Neural cell (in vitro differentiated cells): ENCODE data around the gene DNAH3. TPM values are rescaled to one million over a fixed set of nuclear protein-coding genes. Genes with fewer than 3 reads are reported as not detected.
"Not testable (repeated sequence)": the region's sequence is repeated elsewhere in the genome, so short reads cannot be mapped to it uniquely, and the experiment has no call there.

Experiments used
- H2AFZ ChIP-seq: fragments of 200-600, 300-800 bp; sonication (generic), shearing (Covaris generic); 2 replicates; pipeline ENCODE4 v1.6.0; 2014; ENCODE audit warnings: low read depth, mild to moderate bottlenecking, antibody characterized with exemption, low read length, moderate library complexity
- H3F3A ChIP-seq: fragments of 200-600 bp; shearing (Covaris generic); 2 replicates; pipeline ENCODE4 v1.6.1; 2016; ENCODE audit warnings: mild to moderate bottlenecking, moderate library complexity, mixed read lengths, antibody characterized with exemption, low read length; ENCODE audit not compliant: insufficient read depth, poor library complexity, severe bottlenecking
- H3K27ac ChIP-seq: fragments of 200-600, 300-800 bp; sonication (generic), shearing (Covaris generic); 2 replicates; pipeline ENCODE4 v1.5.1; 2014; ENCODE audit warnings: mild to moderate bottlenecking, low read length, moderate library complexity
- H3K27me3 ChIP-seq: fragments of 300-800, 200-600 bp; sonication (generic), shearing (Covaris generic); 2 replicates; pipeline ENCODE4 v1.6.0; 2014; ENCODE audit warnings: mild to moderate bottlenecking, low read depth, low read length, moderate library complexity; ENCODE audit not compliant: insufficient read depth
- H3K36me3 ChIP-seq: fragments of 300-800, 200-600 bp; sonication (generic), shearing (Covaris generic); 2 replicates; pipeline ENCODE4 v1.5.1; 2014; ENCODE audit warnings: mild to moderate bottlenecking, antibody characterized with exemption, low read length, moderate library complexity; ENCODE audit not compliant: insufficient read depth
- H3K4me2 ChIP-seq: fragments of 300-800, 200-600 bp; sonication (generic), shearing (Covaris generic); 2 replicates; pipeline ENCODE4 v1.6.0; 2014; ENCODE audit warnings: mild to moderate bottlenecking, low read length
- H3K4me3 ChIP-seq: fragments of 300-800, 200-600 bp; sonication (generic), shearing (Covaris generic); 2 replicates; pipeline ENCODE4 v1.5.1; 2014; ENCODE audit warnings: mild to moderate bottlenecking, low read length, moderate library complexity
- H3K79me2 ChIP-seq: fragments of 200-600 bp; shearing (Covaris generic); replicated peaks from 2 replicates; pipeline ENCODE4 v1.6.0; 2014; ENCODE audit warnings: mild to moderate bottlenecking, low read length, moderate library complexity; ENCODE audit not compliant: insufficient read depth
- H3K9ac ChIP-seq: fragments of 300-800, 200-600 bp; sonication (generic), shearing (Covaris generic); 2 replicates; pipeline ENCODE4 v1.6.1; 2016; ENCODE audit warnings: mild to moderate bottlenecking, low read length, mixed read lengths
- H3K9me2 ChIP-seq: fragments of 200-600 bp; shearing (Covaris generic); 2 replicates; pipeline ENCODE4 v1.6.1; 2016; ENCODE audit warnings: mild to moderate bottlenecking, low read length, mixed read lengths; ENCODE audit not compliant: insufficient read depth
- H3K9me3 ChIP-seq: fragments of 200-600, 300-800 bp; sonication (generic), shearing (Covaris generic); 2 replicates; pipeline ENCODE4 v1.6.1; 2016; ENCODE audit warnings: mild to moderate bottlenecking, mixed run types, low read length, moderate library complexity, mixed read lengths
- H4K20me1 ChIP-seq: fragments of 200-600 bp; shearing (Covaris generic); 2 replicates; pipeline ENCODE4 v1.6.1; 2016; ENCODE audit warnings: mild to moderate bottlenecking, mixed run types; ENCODE audit not compliant: insufficient read depth
- CTCF ChIP-seq: fragments of 450-650 bp; IDR thresholded peaks from 2 replicates; pipeline ENCODE4 v1.5.1; 2014; ENCODE audit warnings: antibody characterized with exemption, mild to moderate bottlenecking, moderate library complexity; ENCODE audit not compliant: poor library complexity, severe bottlenecking
- EP300 ChIP-seq: fragments of 450-650 bp; conservative IDR thresholded peaks from 2 replicates; pipeline ENCODE4 v1.6.1; 2014; ENCODE audit warnings: antibody characterized with exemption, mild to moderate bottlenecking, moderate library complexity; ENCODE audit not compliant: poor library complexity, severe bottlenecking
- EZH2 ChIP-seq: fragments of 200-600, 300-800 bp; shearing (Covaris generic), sonication (generic); IDR thresholded peaks from 2 replicates; pipeline ENCODE4 v1.6.1; 2014; ENCODE audit warnings: antibody characterized with exemption, low read length, borderline replicate concordance, mild to moderate bottlenecking; ENCODE audit not compliant: insufficient read depth, poor library complexity, severe bottlenecking
- MXI1 ChIP-seq: fragments of 450-650 bp; conservative IDR thresholded peaks from 2 replicates; pipeline ENCODE4 v1.6.1; 2014; ENCODE audit warnings: antibody characterized with exemption, mild to moderate bottlenecking; ENCODE audit not compliant: poor library complexity, severe bottlenecking
- POLR2AphosphoS5 ChIP-seq: IDR thresholded peaks from 2 replicates; pipeline ENCODE4 v1.6.1; 2012
- RAD21 ChIP-seq: fragments of 450-650 bp; conservative IDR thresholded peaks from 2 replicates; pipeline ENCODE4 v1.6.1; 2014; ENCODE audit warnings: antibody characterized with exemption, mild to moderate bottlenecking, moderate library complexity
- REST ChIP-seq: IDR thresholded peaks from 2 replicates; pipeline ENCODE4 v1.6.1; 2012; ENCODE audit warnings: borderline replicate concordance
- SMC3 ChIP-seq: fragments of 450-650 bp; conservative IDR thresholded peaks from 2 replicates; pipeline ENCODE4 v1.6.1; 2014; ENCODE audit warnings: antibody characterized with exemption, mild to moderate bottlenecking, moderate library complexity; ENCODE audit not compliant: poor library complexity
- TAF1 ChIP-seq: IDR thresholded peaks from 2 replicates; pipeline ENCODE4 v1.6.1; 2012; ENCODE audit warnings: low read depth
- polyA plus RNA-seq: library from polyadenylated mRNA; depleted of rRNA; stranded (reverse); fragments of >200 nt; gene quantifications from 2 replicates; pipeline ENCODE4 v1.2.3, GENCODE V29; 2014

DNAH3 gene
- polyA plus RNA-seq, 1 donor from 2014 or later = 0.06 TPM

GRCh38 chr16:21064203-21064602 is 86.4 kb downstream of the DNAH3 start:
- H3K9me2 ChIP-seq = no peaks in the 10 kb centered on the region
- no peak overlapping the region for H2AFZ ChIP-seq
- no peaks in the 10 kb centered on the region for H3K36me3 ChIP-seq
- H4K20me1 ChIP-seq = no peaks in the 10 kb centered on the region
- no peak overlapping the region for H3K4me3 ChIP-seq
- H3K27me3 ChIP-seq = no peaks in the 10 kb centered on the region
- TF ChIP-seq CTCF = no peak
- no peak for TF ChIP-seq SMC3
- no peak for TF ChIP-seq MXI1
- no peak for TF ChIP-seq TAF1
- TF ChIP-seq RAD21 = no peak
- no peak for TF ChIP-seq EZH2
- H3K4me2 ChIP-seq = no peak overlapping the region
- H3F3A ChIP-seq = no peaks in the 10 kb centered on the region
- H3K9me3 ChIP-seq = peaks cover 3% of the 10 kb centered on the region
- H3K27ac ChIP-seq = no peak overlapping the region
- no peak overlapping the region for H3K9ac ChIP-seq
- H3K79me2 ChIP-seq = no peaks in the 10 kb centered on the region

GRCh38 chr16:21063314-21063713 is 87.3 kb downstream of the DNAH3 start:
- not testable (repeated sequence) for H4K20me1 ChIP-seq, H3K9me3 ChIP-seq, H3K4me2 ChIP-seq, H2AFZ ChIP-seq, H3K79me2 ChIP-seq, H3K36me3 ChIP-seq, H3F3A ChIP-seq, H3K9me2 ChIP-seq, H3K4me3 ChIP-seq, H3K27ac ChIP-seq, H3K27me3 ChIP-seq, H3K9ac ChIP-seq

- Histone ChIP-seq H3K27me3 (no peaks in the 10 kb centered on the region), H3K9ac (no peak overlapping the region), H3F3A (no peaks in the 10 kb centered on the region), H3K27ac (no peak overlapping the region), H3K9me2 (no peaks in the 10 kb centered on the region), H3K36me3 (no peaks in the 10 kb centered on the region), H2AFZ (no peak overlapping the region), H3K79me2 (no peaks in the 10 kb centered on the region), H3K4me2 (no peak overlapping the region), H4K20me1 (no peaks in the 10 kb centered on the region), H3K9me3 (peaks cover 3% of the 10 kb centered on the region), H3K4me3 (no peak overlapping the region)
- TF ChIP-seq EZH2 (no peak), MXI1 (no peak), TAF1 (no peak), SMC3 (no peak), POLR2AphosphoS5 (no peak), REST (no peak), CTCF (no peak), EP300 (no peak), RAD21 (no peak)
These were observed 90.6 kb downstream of the DNAH3 start for GRCh38 chr16:21060027-21060510.
